BE2C (cell line): ENCODE data around the gene ZNF827.
"Not testable (repeated sequence)": the region's sequence is repeated elsewhere in the genome, so short reads cannot be mapped to it uniquely, and the experiment has no call there.

ENCODE experiments used
- DNase-seq: peaks from one replicate; pipeline ENCODE4 v3.0.0-alpha.2; 2020
- H3K27me3 ChIP-seq: fragments of 250-450 bp; sonication (Bioruptor Pico); 2 replicates; pipeline ENCODE4 v1.5.1; 2020; ENCODE audit warnings: mild to moderate bottlenecking
- H3K36me3 ChIP-seq: fragments of 250-450 bp; sonication (Bioruptor Pico); 2 replicates; pipeline ENCODE4 v1.5.1; 2020; ENCODE audit warnings: mild to moderate bottlenecking
- H3K4me1 ChIP-seq: fragments of 250-450 bp; sonication (Bioruptor Pico); 2 replicates; pipeline ENCODE4 v1.5.1; 2020
- H3K4me3 ChIP-seq: 2 replicates; pipeline ENCODE4 v1.5.1; 2011; ENCODE audit warnings: low read depth, low read length
- H3K9me3 ChIP-seq: fragments of 250-450 bp; sonication (Bioruptor Pico); 2 replicates; pipeline ENCODE4 v1.5.1; 2020
- TF ChIP-seq, protein P1 (sequence below): IDR thresholded peaks from 2 replicates; pipeline ENCODE4 v1.5.1; 2012; ENCODE audit warnings: mild to moderate bottlenecking, low read depth, low read length

ZNF827 gene

DNA sequence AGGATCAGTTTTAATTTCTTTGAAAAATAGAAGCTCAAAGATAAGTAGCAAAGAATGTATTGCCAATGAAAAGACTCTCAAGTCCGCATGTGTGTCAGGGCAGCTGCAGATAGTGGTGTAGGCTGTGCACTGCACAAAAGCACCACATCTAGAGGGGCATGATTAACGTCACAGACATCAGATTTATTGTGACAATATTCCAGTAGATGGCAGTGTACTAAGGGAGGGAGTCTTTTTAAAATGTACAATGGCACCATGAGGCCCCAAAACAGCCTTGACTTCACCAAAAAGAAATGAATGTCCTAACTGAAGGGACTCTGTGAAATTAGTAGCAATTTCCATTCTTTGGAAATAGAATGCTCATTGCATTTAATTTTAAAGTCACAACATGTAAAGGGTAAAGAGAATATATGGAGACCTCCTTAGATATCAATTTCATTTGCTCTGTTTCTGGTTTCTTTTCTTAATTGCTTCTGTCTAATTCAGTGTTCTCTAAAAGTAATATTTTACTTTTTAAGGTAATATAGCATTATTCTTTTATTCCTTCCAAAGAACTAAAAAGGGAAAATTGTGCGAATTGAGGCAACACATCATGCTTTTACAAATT lies 98.4 kb downstream of the ZNF827 start:
- H3K4me1 ChIP-seq, result no peaks in the 10 kb centered on the region
- peak; percentile 30 for DNase-seq
- no peaks in the 10 kb centered on the region for H3K27me3 ChIP-seq
- H3K4me3 ChIP-seq, result no peak overlapping the region
- peaks cover 11% of the 10 kb centered on the region for H3K36me3 ChIP-seq
- no peaks in the 10 kb centered on the region; the same call in 1 of the 2 replicates for H3K9me3 ChIP-seq
- TF ChIP-seq, protein P1, sequence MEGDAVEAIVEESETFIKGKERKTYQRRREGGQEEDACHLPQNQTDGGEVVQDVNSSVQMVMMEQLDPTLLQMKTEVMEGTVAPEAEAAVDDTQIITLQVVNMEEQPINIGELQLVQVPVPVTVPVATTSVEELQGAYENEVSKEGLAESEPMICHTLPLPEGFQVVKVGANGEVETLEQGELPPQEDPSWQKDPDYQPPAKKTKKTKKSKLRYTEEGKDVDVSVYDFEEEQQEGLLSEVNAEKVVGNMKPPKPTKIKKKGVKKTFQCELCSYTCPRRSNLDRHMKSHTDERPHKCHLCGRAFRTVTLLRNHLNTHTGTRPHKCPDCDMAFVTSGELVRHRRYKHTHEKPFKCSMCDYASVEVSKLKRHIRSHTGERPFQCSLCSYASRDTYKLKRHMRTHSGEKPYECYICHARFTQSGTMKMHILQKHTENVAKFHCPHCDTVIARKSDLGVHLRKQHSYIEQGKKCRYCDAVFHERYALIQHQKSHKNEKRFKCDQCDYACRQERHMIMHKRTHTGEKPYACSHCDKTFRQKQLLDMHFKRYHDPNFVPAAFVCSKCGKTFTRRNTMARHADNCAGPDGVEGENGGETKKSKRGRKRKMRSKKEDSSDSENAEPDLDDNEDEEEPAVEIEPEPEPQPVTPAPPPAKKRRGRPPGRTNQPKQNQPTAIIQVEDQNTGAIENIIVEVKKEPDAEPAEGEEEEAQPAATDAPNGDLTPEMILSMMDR, result peak; percentile 67

- no peaks in the 10 kb centered on the region for H3K27me3 ChIP-seq
- H3K4me3 ChIP-seq, result no peak overlapping the region
- no peak for DNase-seq
- H3K9me3 ChIP-seq, result no peaks in the 10 kb centered on the region; the same call in 1 of the 2 replicates
- H3K4me1 ChIP-seq, result no peaks in the 10 kb centered on the region
- TF ChIP-seq, protein P1, result no peak
- H3K36me3 ChIP-seq, result peaks cover 11% of the 10 kb centered on the region
Measured at GRCh38 chr4:145839151-145839550, 99.5 kb downstream of the ZNF827 start.

GRCh38 chr4:145832384-145832783 lies 106.2 kb downstream of the ZNF827 start:
- H3K36me3 ChIP-seq, H3K27me3 ChIP-seq, H3K4me1 ChIP-seq, H3K9me3 ChIP-seq, H3K4me3 ChIP-seq, DNase-seq: not testable (repeated sequence)

- DNase-seq, result no peak
- TF ChIP-seq, protein P1, result no peak
- no peaks in the 10 kb centered on the region for H3K4me1 ChIP-seq
- H3K9me3 ChIP-seq, result no peaks in the 10 kb centered on the region
- no peaks in the 10 kb centered on the region for H3K27me3 ChIP-seq
- no peak overlapping the region for H3K4me3 ChIP-seq
- peaks cover 3% of the 10 kb centered on the region; the same call in 1 of the 2 replicates for H3K36me3 ChIP-seq
Measured at GRCh38 chr4:145830699-145831098, 107.9 kb downstream of the ZNF827 start.

DNA sequence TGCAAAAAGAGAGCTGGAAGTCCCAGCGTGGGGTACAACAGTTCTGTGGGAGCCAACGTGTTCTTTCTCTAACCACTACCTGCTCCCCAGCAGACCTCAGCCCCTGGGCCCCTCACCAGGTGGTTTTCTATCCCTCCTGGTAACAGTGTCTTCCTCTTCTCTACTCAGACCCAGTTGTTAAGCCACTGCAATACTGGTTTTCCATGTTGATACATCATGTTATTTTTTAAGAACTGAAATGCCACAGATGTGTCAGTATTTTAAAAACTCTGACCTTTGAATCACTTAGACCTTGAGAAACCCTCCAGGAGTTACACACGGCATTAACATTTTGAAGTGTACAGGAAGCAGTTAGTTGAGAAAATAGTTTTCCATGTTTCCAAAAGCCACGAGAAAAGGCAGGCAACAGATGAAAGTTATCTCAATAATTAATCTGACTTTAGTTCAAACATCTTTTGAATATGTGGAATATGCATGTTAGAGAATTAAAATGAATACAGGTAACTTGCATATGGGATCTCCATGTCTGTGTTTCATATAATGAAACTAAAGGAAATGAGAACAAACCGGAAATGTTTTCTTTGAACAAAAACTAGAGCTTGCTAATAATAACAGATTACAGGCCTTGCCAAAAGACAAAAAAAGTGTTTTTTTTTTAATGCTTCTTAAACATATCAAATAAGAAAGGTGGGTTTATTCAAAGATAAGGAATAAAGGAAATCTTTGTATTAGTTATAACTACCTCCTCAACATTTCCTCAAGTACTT lies 108.8 kb downstream of the ZNF827 start:
- Histone ChIP-seq H3K4me3 (no peak overlapping the region), H3K36me3 (peaks cover 3% of the 10 kb centered on the region; the same call in 1 of the 2 replicates), H3K27me3 (no peaks in the 10 kb centered on the region), H3K4me1 (peaks cover 4% of the 10 kb centered on the region), H3K9me3 (no peaks in the 10 kb centered on the region)
- TF ChIP-seq, protein P1, result no peak
- no peak for DNase-seq

GRCh38 chr4:145828802-145829485 lies 109.7 kb downstream of the ZNF827 start:
- peaks cover 11% of the 10 kb centered on the region for H3K4me1 ChIP-seq
- no peak overlapping the region for H3K4me3 ChIP-seq
- H3K36me3 ChIP-seq, result peaks cover 3% of the 10 kb centered on the region; the same call in 1 of the 2 replicates
- H3K9me3 ChIP-seq, result no peaks in the 10 kb centered on the region
- DNase-seq, result no peak
- TF ChIP-seq, protein P1, result no peak
- no peaks in the 10 kb centered on the region for H3K27me3 ChIP-seq
